ENCODE results near the gene TRABD. TPM values are rescaled to one million over a fixed set of nuclear protein-coding genes. Genes with fewer than 3 reads are reported as not detected.

Gene TRABD
- polyA plus RNA-seq, 1 of the 3 experiments (the other 2 are of a cell fraction) = 50.6 TPM

GRCh38 chr22:50171319-50171964, 14.3 kb upstream of the TRABD start:
- ChIA-PET POLR2A (no interaction called here), CTCF (interaction anchor here (0.9 to 1.8 kb wide), 5 partner anchors 10 to 170 kb away, joined by 3 to 14 read pairs (median 4); no protein-coding TSS in a partner anchor)
- no peak for DNase-seq
- 84% methylated on average over 11 of the region's 15 CpGs for WGBS (ENCODE audit: low lambda C conversion rate)
- Histone ChIP-seq H3K4me2 (peak overlapping the region; percentile 78), H4K20me1 (ENCODE audit: insufficient read depth) (no peaks in the 10 kb centered on the region), H3K4me3 (ENCODE audit: low read depth in 2 of 2, low read length in 1 of 2) (peak overlapping the region; percentile 50 to 63; a peak in 2 of 4 replicates), H3K9me3 (no peaks in the 10 kb centered on the region), H3K4me1 (ENCODE audit: control insufficient read depth in 1 of 2, insufficient read depth in 2 of 2, low read depth in 1 of 2, low read length in 1 of 2) (peaks cover 0 to 3% of the 10 kb centered on the region in 2 experiments; a peak in 1 of 4 replicates), H3K27me3 (ENCODE audit: insufficient read depth) (no peaks in the 10 kb centered on the region), H3K9me2 (no peaks in the 10 kb centered on the region), H3K27ac (ENCODE audit: low read depth in 2 of 2, low read length in 1 of 2) (no peak overlapping the region), H2AFZ (ENCODE audit: low read depth) (no peak overlapping the region), H3K9ac (no peak overlapping the region), H3K36me3 (replicated peaks in 1 of 2; ENCODE audit: control insufficient read depth in 1 of 2, insufficient read depth in 2 of 2, low read length in 1 of 2) (no peaks in the 10 kb centered on the region), H3F3A (replicated peaks; ENCODE audit: insufficient read depth) (no peaks in the 10 kb centered on the region), H3K79me2 (ENCODE audit: insufficient read depth) (no peaks in the 10 kb centered on the region)
- no peak for TF ChIP-seq MAX (IDR thresholded peaks at IDR 0.05; ENCODE audit: low read depth)
- no peak for TF ChIP-seq USF2 (IDR thresholded peaks at IDR 0.05; ENCODE audit: borderline replicate concordance, low read depth, low read length)
- no peak for TF ChIP-seq PBX3 (IDR thresholded peaks at IDR 0.05)
- TF ChIP-seq YY1 (IDR thresholded peaks at IDR 0.05; ENCODE audit: low read depth) = no peak
- TF ChIP-seq IRF3 (IDR thresholded peaks at IDR 0.05; ENCODE audit: low read depth, low read length) = no peak
- no peak for TF ChIP-seq ZBTB33 (IDR thresholded peaks at IDR 0.05; ENCODE audit: borderline replicate concordance, low read depth)
- no peak for TF ChIP-seq TCF12 (IDR thresholded peaks at IDR 0.05)
- no peak for TF ChIP-seq MXI1 (IDR thresholded peaks at IDR 0.05; ENCODE audit: low read depth, low read length)
- TF ChIP-seq MEF2A (IDR thresholded peaks at IDR 0.05; ENCODE audit: borderline replicate concordance, low read depth) = no peak
- no peak for TF ChIP-seq EZH2phosphoT487 (IDR thresholded peaks at IDR 0.05; ENCODE audit: borderline replicate concordance, low read depth)
- no peak for TF ChIP-seq SIN3A (IDR thresholded peaks at IDR 0.05; ENCODE audit: borderline replicate concordance, low read depth, low read length)
- TF ChIP-seq FOXJ3 (CRISPR knock-in tag; IDR thresholded peaks at IDR 0.05) = no peak
- no peak for TF ChIP-seq ELF1 (IDR thresholded peaks at IDR 0.05)
- no peak for TF ChIP-seq POLR2AphosphoS5 (IDR thresholded peaks at IDR 0.05; ENCODE audit: low read depth, low read length)
- no peak for TF ChIP-seq NFIC (IDR thresholded peaks at IDR 0.05; ENCODE audit: borderline replicate concordance)

Measured in SK-N-SH (cell line).